Measurements from ENCODE around the gene ZC3H10.

DNA sequence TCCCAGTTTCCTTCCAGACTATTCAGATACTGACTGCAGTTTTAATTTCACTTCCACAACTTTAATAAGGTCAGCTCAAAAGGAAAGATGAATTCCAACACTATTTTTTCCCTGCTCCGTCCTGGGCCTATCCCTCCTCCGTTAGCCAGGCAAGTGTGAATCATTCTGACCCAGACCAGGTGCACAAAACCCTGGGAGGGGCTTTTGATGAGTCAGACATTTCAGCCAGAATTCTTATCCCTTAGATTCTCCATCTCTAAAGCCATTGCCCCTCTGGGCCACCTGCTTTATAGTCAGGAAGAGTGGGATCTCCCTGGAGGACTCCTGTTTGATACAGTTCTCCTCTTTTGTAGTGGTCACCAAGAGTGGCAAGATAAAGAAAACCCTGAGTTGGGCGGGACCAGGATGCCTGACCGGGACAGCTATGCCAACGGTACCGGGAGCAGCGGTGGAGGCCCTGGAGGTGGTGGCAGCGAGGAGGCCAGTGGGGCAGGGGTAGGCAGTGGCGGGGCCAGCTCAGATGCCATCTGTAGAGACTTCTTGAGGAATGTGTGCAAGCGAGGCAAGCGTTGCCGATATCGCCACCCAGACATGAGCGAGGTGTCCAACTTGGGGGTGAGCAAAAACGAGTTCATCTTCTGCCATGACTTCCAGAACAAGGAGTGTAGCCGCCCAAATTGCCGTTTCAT, 2.2 kb downstream of the ZC3H10 start:
- TF ChIP-seq, protein P1, sequence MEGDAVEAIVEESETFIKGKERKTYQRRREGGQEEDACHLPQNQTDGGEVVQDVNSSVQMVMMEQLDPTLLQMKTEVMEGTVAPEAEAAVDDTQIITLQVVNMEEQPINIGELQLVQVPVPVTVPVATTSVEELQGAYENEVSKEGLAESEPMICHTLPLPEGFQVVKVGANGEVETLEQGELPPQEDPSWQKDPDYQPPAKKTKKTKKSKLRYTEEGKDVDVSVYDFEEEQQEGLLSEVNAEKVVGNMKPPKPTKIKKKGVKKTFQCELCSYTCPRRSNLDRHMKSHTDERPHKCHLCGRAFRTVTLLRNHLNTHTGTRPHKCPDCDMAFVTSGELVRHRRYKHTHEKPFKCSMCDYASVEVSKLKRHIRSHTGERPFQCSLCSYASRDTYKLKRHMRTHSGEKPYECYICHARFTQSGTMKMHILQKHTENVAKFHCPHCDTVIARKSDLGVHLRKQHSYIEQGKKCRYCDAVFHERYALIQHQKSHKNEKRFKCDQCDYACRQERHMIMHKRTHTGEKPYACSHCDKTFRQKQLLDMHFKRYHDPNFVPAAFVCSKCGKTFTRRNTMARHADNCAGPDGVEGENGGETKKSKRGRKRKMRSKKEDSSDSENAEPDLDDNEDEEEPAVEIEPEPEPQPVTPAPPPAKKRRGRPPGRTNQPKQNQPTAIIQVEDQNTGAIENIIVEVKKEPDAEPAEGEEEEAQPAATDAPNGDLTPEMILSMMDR (conservative IDR thresholded peaks at IDR 0.05; ENCODE audit: low read depth in 2 of 2): no peak
- no peak for TF ChIP-seq EZH2 (IDR thresholded peaks at IDR 0.05; ENCODE audit: low read depth, unreplicated experiment)
- TF ChIP-seq, protein P2, sequence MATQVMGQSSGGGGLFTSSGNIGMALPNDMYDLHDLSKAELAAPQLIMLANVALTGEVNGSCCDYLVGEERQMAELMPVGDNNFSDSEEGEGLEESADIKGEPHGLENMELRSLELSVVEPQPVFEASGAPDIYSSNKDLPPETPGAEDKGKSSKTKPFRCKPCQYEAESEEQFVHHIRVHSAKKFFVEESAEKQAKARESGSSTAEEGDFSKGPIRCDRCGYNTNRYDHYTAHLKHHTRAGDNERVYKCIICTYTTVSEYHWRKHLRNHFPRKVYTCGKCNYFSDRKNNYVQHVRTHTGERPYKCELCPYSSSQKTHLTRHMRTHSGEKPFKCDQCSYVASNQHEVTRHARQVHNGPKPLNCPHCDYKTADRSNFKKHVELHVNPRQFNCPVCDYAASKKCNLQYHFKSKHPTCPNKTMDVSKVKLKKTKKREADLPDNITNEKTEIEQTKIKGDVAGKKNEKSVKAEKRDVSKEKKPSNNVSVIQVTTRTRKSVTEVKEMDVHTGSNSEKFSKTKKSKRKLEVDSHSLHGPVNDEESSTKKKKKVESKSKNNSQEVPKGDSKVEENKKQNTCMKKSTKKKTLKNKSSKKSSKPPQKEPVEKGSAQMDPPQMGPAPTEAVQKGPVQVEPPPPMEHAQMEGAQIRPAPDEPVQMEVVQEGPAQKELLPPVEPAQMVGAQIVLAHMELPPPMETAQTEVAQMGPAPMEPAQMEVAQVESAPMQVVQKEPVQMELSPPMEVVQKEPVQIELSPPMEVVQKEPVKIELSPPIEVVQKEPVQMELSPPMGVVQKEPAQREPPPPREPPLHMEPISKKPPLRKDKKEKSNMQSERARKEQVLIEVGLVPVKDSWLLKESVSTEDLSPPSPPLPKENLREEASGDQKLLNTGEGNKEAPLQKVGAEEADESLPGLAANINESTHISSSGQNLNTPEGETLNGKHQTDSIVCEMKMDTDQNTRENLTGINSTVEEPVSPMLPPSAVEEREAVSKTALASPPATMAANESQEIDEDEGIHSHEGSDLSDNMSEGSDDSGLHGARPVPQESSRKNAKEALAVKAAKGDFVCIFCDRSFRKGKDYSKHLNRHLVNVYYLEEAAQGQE (IDR thresholded peaks at IDR 0.05; ENCODE audit: unreplicated experiment): no peak
- TF ChIP-seq CREB1 (CRISPR knock-in tag; IDR thresholded peaks at IDR 0.05; ENCODE audit: low read depth): no peak
- TF ChIP-seq POLR2AphosphoS5 (IDR thresholded peaks at IDR 0.05; ENCODE audit: low read depth): no peak
- TF ChIP-seq EZH2phosphoT487 (IDR thresholded peaks at IDR 0.05; ENCODE audit: unreplicated experiment): no peak
